ENCODE data around the gene ANO8. TPM values are rescaled to one million over a fixed set of nuclear protein-coding genes. Genes with fewer than 3 reads are reported as not detected.
A peak's percentile ranks its signal among the peaks of the same experiment; 100 is the strongest.

ANO8 gene
- total and polyA plus RNA-seq, 3 experiments from 2014 or later, result 0.43 to 5.1 (median 4.1) TPM

DNA sequence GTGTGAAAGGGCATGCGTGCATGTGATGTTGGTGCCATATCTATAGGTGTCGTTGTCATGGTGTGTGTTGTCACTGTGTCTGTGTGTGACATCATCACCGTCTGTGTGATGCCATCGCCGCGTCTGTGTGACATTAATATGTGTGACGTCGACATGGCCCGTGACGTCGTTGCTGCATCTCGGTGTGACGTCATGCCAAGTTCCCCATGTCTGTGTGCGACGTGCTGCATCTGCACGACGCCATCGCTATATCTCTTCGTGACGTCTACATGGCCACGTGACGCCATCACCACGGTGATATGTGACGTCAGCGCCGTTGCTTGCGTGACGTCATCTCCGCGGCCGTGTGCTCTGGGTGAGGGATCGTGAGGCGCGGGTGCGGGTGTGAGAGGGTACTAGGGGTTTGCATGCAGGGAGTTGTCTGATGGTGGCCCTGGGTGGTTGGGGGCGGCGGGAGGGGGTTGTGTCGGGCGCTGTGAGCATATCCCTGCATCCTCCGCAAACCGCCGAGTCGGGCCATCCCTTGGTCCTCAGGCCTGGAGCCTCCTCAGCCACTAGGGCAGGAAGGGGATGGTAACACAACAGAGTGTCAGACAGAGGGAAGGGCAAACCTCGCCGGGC is 17.3 kb upstream of the ANO8 start:
- peaks cover 6% of the 10 kb centered on the region for H3K27me3 ChIP-seq (ENCODE audit: insufficient read depth, low read length, poor library complexity, severe bottlenecking)

GRCh38 chr19:17348700-17349099 is 14.0 kb upstream of the ANO8 start:
- Mint-ChIP-seq H3K9me3 (no peaks in the 10 kb centered on the region), H3K27me3 (peaks cover 18 to 48% of the 10 kb centered on the region in 2 donors), H3K4me3 (no peak overlapping the region), H3K4me1 (peaks cover 5 to 11% (median 6%) of the 10 kb centered on the region in 3 donors), H3K36me3 (peaks cover 0 to 1% (median 0%) of the 10 kb centered on the region in 3 donors), H3K27ac (no peak overlapping the region)
- DNase-seq, result no peak
- POLR2A ChIA-PET, result no interaction called here
- CTCF ChIA-PET, result interaction anchor here (1.1 to 2.0 kb wide), 3 partner anchors 38 to 118 kb away, joined by 3 to 7 read pairs (median 6); no protein-coding TSS in a partner anchor
- peaks cover 6% of the 10 kb centered on the region for H3K27me3 ChIP-seq (ENCODE audit: insufficient read depth, low read length, poor library complexity, severe bottlenecking)
- no peaks in the 10 kb centered on the region for H3K9me3 ChIP-seq (ENCODE audit: low read length)
- no peaks in the 10 kb centered on the region for H3K4me1 ChIP-seq (ENCODE audit: insufficient read depth, low read length)
- no peak overlapping the region for H3K4me3 ChIP-seq (ENCODE audit: low read length)
- H3K36me3 ChIP-seq (ENCODE audit: insufficient read depth, low read length), result no peaks in the 10 kb centered on the region
- H3K27ac ChIP-seq (ENCODE audit: low read depth, low read length), result no peak overlapping the region

More for the DNA sequence above, 17.3 kb upstream of the ANO8 start:
- no peaks in the 10 kb centered on the region for H3K4me1 ChIP-seq (ENCODE audit: insufficient read depth, low read length)
- DNase-seq, result no peak
- ChIA-PET POLR2A (no interaction called here), CTCF (no interaction called here)
- no peak overlapping the region for H3K27ac Mint-ChIP-seq
- H3K27ac ChIP-seq (ENCODE audit: low read depth, low read length), result no peak overlapping the region
- no peak overlapping the region for H3K4me3 ChIP-seq (ENCODE audit: low read length)
- peaks cover 18 to 49% of the 10 kb centered on the region in 2 donors for H3K27me3 Mint-ChIP-seq
- no peak overlapping the region for H3K4me3 Mint-ChIP-seq
- no peaks in the 10 kb centered on the region for H3K36me3 ChIP-seq (ENCODE audit: insufficient read depth, low read length)
- no peaks in the 10 kb centered on the region for H3K9me3 Mint-ChIP-seq
- H3K9me3 ChIP-seq (ENCODE audit: low read length), result no peaks in the 10 kb centered on the region
- H3K4me1 Mint-ChIP-seq, result peaks cover 0 to 6% (median 0%) of the 10 kb centered on the region in 3 donors
- H3K36me3 Mint-ChIP-seq, result no peaks in the 10 kb centered on the region

DNA sequence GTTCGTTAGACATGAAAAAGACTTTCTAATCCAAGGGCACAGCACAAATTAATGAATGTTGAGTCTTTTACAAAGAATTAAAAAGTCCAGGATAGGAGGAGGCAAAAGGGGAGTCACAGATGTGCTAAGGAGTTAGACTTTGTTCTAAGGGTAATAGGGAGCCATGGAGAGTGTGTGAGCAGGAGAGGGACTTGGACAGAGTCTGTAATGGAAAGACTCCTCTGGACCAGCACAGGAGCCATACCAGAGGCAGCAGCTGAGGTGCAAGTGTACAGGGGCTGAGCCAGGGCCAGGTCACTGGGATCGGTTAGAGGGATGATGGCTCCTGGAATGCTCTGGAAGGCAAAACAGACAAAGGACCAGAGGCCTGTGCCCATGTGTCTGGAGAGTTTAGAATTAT is 13.2 kb upstream of the ANO8 start:
- Histone ChIP-seq H3K27ac (ENCODE audit: low read depth, low read length) (no peak overlapping the region), H3K27me3 (ENCODE audit: insufficient read depth, low read length, poor library complexity, severe bottlenecking) (peaks cover 6% of the 10 kb centered on the region), H3K36me3 (ENCODE audit: insufficient read depth, low read length) (no peaks in the 10 kb centered on the region), H3K9me3 (ENCODE audit: low read length) (no peaks in the 10 kb centered on the region), H3K4me3 (ENCODE audit: low read length) (no peak overlapping the region), H3K4me1 (ENCODE audit: insufficient read depth, low read length) (no peaks in the 10 kb centered on the region)
- peaks cover 5 to 11% (median 6%) of the 10 kb centered on the region in 3 donors for H3K4me1 Mint-ChIP-seq
- ChIA-PET POLR2A (no interaction called here), CTCF (interaction anchor here (1.0 to 2.0 kb wide), 2 partner anchors 38 to 41 kb away, joined by 3 to 6 read pairs; no protein-coding TSS in a partner anchor)
- DNase-seq, result no peak
- no peaks in the 10 kb centered on the region for H3K9me3 Mint-ChIP-seq
- H3K27ac Mint-ChIP-seq, result no peak overlapping the region
- peaks cover 18 to 42% of the 10 kb centered on the region in 2 donors for H3K27me3 Mint-ChIP-seq
- H3K4me3 Mint-ChIP-seq, result no peak overlapping the region
- H3K36me3 Mint-ChIP-seq, result peaks cover 0 to 1% (median 0%) of the 10 kb centered on the region in 3 donors

- peaks cover 0 to 3% (median 0%) of the 10 kb centered on the region in 3 donors for H3K36me3 Mint-ChIP-seq
- DNase-seq, result no peak
- H3K27me3 Mint-ChIP-seq, result peaks cover 14 to 39% of the 10 kb centered on the region in 2 donors
- Histone ChIP-seq H3K4me1 (ENCODE audit: insufficient read depth, low read length) (no peaks in the 10 kb centered on the region), H3K27me3 (ENCODE audit: insufficient read depth, low read length, poor library complexity, severe bottlenecking) (peaks cover 6% of the 10 kb centered on the region), H3K4me3 (ENCODE audit: low read length) (no peak overlapping the region), H3K36me3 (ENCODE audit: insufficient read depth, low read length) (no peaks in the 10 kb centered on the region), H3K27ac (ENCODE audit: low read depth, low read length) (no peak overlapping the region), H3K9me3 (ENCODE audit: low read length) (no peaks in the 10 kb centered on the region)
- POLR2A ChIA-PET, result no interaction called here
- H3K9me3 Mint-ChIP-seq, result no peaks in the 10 kb centered on the region
- no peak overlapping the region for H3K4me3 Mint-ChIP-seq
- CTCF ChIA-PET, result interaction anchor here (1.0 to 2.0 kb wide), 2 partner anchors 38 to 41 kb away, joined by 3 to 6 read pairs; no protein-coding TSS in a partner anchor
- H3K27ac Mint-ChIP-seq, result no peak overlapping the region
- H3K4me1 Mint-ChIP-seq, result peaks cover 5 to 11% (median 6%) of the 10 kb centered on the region in 3 donors
Measured at GRCh38 chr19:17347361-17347760, 12.7 kb upstream of the ANO8 start.

GRCh38 chr19:17346109-17346671 is 11.5 kb upstream of the ANO8 start:
- POLR2A ChIA-PET, result no interaction called here
- Histone ChIP-seq H3K27ac (ENCODE audit: low read depth, low read length) (no peak overlapping the region), H3K36me3 (ENCODE audit: insufficient read depth, low read length) (no peaks in the 10 kb centered on the region), H3K4me3 (ENCODE audit: low read length) (no peak overlapping the region), H3K4me1 (ENCODE audit: insufficient read depth, low read length) (no peaks in the 10 kb centered on the region), H3K9me3 (ENCODE audit: low read length) (no peaks in the 10 kb centered on the region), H3K27me3 (ENCODE audit: insufficient read depth, low read length, poor library complexity, severe bottlenecking) (peaks cover 6% of the 10 kb centered on the region)
- peaks cover 0 to 10% (median 0%) of the 10 kb centered on the region in 3 donors for H3K36me3 Mint-ChIP-seq
- peak overlapping the region in 1 of 8 donors; percentile 51 for H3K27ac Mint-ChIP-seq
- H3K4me1 Mint-ChIP-seq, result peaks cover 5 to 6% (median 5%) of the 10 kb centered on the region in 3 donors
- no peak overlapping the region for H3K4me3 Mint-ChIP-seq
- DNase-seq, result peak; percentile 62 to 81 (median 68)
- H3K9me3 Mint-ChIP-seq, result no peaks in the 10 kb centered on the region
- CTCF ChIA-PET, result interaction anchor here (0.7 to 2.1 kb wide), 13 partner anchors 11 to 115 kb away, joined by 3 to 7 read pairs (median 4); partner anchors contain the start of genes DDA1 and TMEM221
- H3K27me3 Mint-ChIP-seq, result peaks cover 9 to 31% of the 10 kb centered on the region in 2 donors

DNA sequence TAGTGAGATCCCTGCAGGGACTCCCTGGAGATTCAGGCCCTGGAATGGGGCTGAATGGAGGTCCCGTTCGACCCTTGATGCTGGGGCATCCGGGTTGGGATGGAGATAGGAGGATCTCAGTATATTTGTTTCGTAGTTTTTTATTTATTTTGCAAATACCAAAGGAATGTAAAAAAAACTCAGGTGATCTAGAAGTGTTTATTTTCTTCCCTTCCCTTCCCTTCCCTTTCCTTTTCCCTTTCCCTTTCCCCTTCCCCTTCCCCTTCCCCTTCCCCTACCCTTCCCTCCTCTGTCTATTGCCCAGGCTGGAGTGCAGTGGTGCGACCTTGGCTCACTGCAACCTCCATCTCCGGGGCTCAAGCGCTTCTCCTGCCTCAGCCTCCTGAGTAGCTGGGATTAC is 7.2 kb upstream of the ANO8 start:
- peak overlapping the region in 1 of 8 donors; percentile 6 for H3K27ac Mint-ChIP-seq
- H3K4me1 Mint-ChIP-seq, result peaks cover 11 to 27% (median 16%) of the 10 kb centered on the region in 3 donors
- H3K27ac ChIP-seq (ENCODE audit: low read depth, low read length), result no peak overlapping the region
- H3K9me3 Mint-ChIP-seq, result no peaks in the 10 kb centered on the region
- ChIA-PET POLR2A (interaction anchor here (0.6 kb wide), 2 partner anchors 10 to 1889 kb away, joined by 3 to 8 read pairs; no protein-coding TSS in a partner anchor), CTCF (no interaction called here)
- H3K4me1 ChIP-seq (ENCODE audit: insufficient read depth, low read length), result peaks cover 8% of the 10 kb centered on the region
- no peak overlapping the region for H3K4me3 Mint-ChIP-seq
- H3K36me3 Mint-ChIP-seq, result peaks cover 0 to 19% (median 0%) of the 10 kb centered on the region in 3 donors
- no peak overlapping the region for H3K4me3 ChIP-seq (ENCODE audit: low read length)
- H3K27me3 ChIP-seq (ENCODE audit: insufficient read depth, low read length, poor library complexity, severe bottlenecking), result no peaks in the 10 kb centered on the region
- no peak for DNase-seq
- peaks cover 0 to under 1% of the 10 kb centered on the region in 2 donors for H3K27me3 Mint-ChIP-seq
- H3K36me3 ChIP-seq (ENCODE audit: insufficient read depth, low read length), result no peaks in the 10 kb centered on the region
- no peaks in the 10 kb centered on the region for H3K9me3 ChIP-seq (ENCODE audit: low read length)

DNA sequence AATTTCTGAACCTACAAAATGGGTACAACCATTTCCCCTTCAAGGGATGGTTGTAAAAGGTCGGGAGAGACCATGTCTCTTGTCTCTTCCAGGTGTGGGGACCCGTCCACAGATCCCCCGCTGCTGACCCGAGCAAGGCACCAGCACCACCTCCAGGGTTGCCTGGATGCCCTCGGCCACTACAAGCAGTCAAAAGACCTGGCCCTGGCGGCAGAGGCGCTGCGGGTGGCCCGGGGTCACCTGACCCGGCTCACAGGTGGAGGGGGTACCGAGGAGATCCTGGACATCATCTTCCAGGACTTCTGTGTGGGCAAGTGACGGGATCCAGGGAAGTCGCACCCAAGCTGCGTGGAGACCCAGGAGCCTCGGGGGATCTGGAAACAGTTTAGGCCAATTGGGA is 6.7 kb upstream of the ANO8 start:
- Histone ChIP-seq H3K4me3 (ENCODE audit: low read length) (no peak overlapping the region), H3K9me3 (ENCODE audit: low read length) (no peaks in the 10 kb centered on the region), H3K4me1 (ENCODE audit: insufficient read depth, low read length) (peaks cover 8% of the 10 kb centered on the region), H3K36me3 (ENCODE audit: insufficient read depth, low read length) (no peaks in the 10 kb centered on the region), H3K27me3 (ENCODE audit: insufficient read depth, low read length, poor library complexity, severe bottlenecking) (no peaks in the 10 kb centered on the region), H3K27ac (ENCODE audit: low read depth, low read length) (no peak overlapping the region)
- POLR2A ChIA-PET, result no interaction called here
- H3K36me3 Mint-ChIP-seq, result peaks cover 0 to 21% (median 0%) of the 10 kb centered on the region in 3 donors
- H3K27ac Mint-ChIP-seq, result peak overlapping the region in 1 of 8 donors; percentile 6
- peak overlapping the region in 1 of 7 donors; percentile 54 for H3K4me3 Mint-ChIP-seq
- no peaks in the 10 kb centered on the region for H3K9me3 Mint-ChIP-seq
- no peak for DNase-seq
- no peaks in the 10 kb centered on the region for H3K27me3 Mint-ChIP-seq
- H3K4me1 Mint-ChIP-seq, result peaks cover 15 to 31% (median 20%) of the 10 kb centered on the region in 3 donors
- CTCF ChIA-PET, result interaction anchor here (0.5 kb wide), 1 partner anchor 38 kb away, joined by 3 read pairs; no protein-coding TSS in a partner anchor

DNA sequence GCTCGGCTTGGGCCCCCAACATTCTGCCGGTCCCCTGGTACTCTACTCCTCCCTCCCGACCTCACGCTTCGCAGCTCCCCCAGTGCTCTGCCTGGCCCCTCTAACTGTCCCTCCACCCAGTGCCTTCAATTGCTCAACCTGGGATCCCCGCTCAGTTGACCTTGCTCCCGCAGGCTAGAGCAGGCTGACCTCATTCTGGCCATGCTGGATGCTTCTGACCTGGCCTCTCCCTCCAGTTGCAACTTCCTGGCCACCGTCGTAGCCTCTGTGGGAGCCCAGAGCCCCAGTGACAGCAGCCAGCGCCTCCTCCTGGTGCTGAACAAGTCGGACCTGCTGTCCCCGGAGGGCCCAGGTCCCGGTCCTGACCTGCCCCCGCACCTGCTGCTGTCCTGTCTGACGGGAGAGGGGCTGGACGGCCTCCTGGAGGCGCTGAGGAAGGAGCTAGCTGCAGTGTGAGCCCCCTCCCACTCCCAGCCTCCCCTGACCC is 6.3 kb upstream of the ANO8 start:
- no peak overlapping the region for H3K4me3 ChIP-seq (ENCODE audit: low read length)
- peaks cover 8% of the 10 kb centered on the region for H3K4me1 ChIP-seq (ENCODE audit: insufficient read depth, low read length)
- H3K9me3 ChIP-seq (ENCODE audit: low read length), result no peaks in the 10 kb centered on the region
- H3K9me3 Mint-ChIP-seq, result no peaks in the 10 kb centered on the region
- H3K36me3 Mint-ChIP-seq, result peaks cover 0 to 21% (median 0%) of the 10 kb centered on the region in 3 donors
- peak overlapping the region in 1 of 7 donors; percentile 54 for H3K4me3 Mint-ChIP-seq
- no peak overlapping the region for H3K27ac ChIP-seq (ENCODE audit: low read depth, low read length)
- ChIA-PET CTCF (interaction anchor here (0.5 kb wide), 1 partner anchor 39 kb away, joined by 3 read pairs; no protein-coding TSS in a partner anchor), POLR2A (no interaction called here)
- no peaks in the 10 kb centered on the region for H3K27me3 ChIP-seq (ENCODE audit: insufficient read depth, low read length, poor library complexity, severe bottlenecking)
- no peak for DNase-seq
- H3K27ac Mint-ChIP-seq, result no peak overlapping the region
- H3K36me3 ChIP-seq (ENCODE audit: insufficient read depth, low read length), result no peaks in the 10 kb centered on the region
- peaks cover 12 to 29% (median 16%) of the 10 kb centered on the region in 3 donors for H3K4me1 Mint-ChIP-seq
- H3K27me3 Mint-ChIP-seq, result no peaks in the 10 kb centered on the region

Data from CD8-positive, alpha-beta memory T cell (primary cell).